Activated T-helper 9 cell treated with anti-CD3 and anti-CD28 coated beads, Interleukin-2, amount 50 U/mL, for 16 hours (primary cell): ENCODE results near the gene CTU2.
A peak's percentile ranks its signal among the peaks of the same experiment; 100 is the strongest.

Source experiments
- DNase-seq: peaks from one replicate; pipeline ENCODE4 v3.0.0-alpha.2; 2020; ENCODE audit warnings: low read depth

The CTU2 gene

DNA sequence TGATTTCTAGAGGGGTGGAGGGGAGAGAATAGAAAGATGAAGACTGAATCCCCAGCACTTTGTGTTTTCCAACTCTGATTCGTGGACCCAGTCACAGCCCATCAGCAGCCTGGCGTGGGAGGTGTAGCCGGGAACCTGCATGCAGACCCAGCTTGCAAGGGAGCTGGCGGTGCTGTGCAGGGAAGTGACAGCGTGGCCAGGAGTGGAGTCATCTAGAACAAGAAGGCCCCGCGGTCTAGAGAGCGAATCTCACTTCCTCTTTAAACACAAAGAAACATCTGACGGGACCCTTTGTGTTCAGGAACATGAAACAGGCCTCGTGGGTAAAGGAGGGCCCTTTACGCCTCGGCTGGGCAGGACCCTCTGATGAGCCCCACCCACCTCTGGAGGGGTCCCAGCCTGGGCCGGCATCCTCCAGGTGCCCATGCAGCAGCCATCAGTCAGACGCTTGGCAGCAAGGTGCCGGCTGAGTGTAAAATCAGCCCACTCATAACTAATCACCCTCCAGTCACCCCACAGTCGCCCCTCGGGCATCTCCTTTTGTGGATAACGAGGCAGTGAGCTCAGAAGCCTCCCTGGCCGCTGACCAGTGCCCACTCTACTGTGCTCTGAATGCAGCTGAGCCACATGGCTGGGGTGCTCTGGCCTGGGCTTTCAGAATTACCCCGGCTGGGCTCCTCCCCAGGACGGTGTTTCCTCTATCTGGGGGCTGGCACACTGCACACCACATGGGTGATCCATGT, 24.4 kb upstream of the CTU2 start:
- peak; percentile 44 for DNase-seq

DNA sequence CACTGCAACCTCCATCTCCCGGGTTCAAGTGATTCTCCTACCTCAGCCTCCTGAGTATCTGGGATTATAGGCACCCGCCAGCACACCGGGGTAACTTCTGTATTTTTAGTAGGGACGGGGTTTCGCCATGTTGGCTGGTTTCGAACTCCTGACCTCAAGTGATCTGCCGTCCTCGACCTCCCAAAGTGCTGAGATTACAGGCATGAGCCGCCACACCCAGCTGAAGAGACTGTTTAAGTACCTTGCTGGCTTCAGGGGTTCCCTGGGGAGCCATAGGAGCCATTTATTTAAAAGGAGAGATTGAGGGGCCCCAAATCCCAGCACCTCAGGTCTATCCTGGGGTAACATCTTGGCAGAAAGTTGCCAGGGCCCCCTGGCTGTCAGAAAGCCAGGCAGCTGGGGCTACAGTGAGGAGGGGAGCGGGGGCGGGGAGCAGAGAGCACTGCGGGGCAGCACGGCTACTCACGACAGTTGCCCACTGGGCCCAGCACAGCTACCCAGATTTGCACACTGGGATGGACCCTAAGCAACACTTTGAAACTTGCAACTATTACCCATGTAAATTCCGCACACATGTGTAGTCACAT, 21.6 kb upstream of the CTU2 start:
- no peak for DNase-seq

- peak; percentile 46 for DNase-seq
Observed at GRCh38 chr16:88685156-88686061, 20.9 kb upstream of the CTU2 start.

DNA sequence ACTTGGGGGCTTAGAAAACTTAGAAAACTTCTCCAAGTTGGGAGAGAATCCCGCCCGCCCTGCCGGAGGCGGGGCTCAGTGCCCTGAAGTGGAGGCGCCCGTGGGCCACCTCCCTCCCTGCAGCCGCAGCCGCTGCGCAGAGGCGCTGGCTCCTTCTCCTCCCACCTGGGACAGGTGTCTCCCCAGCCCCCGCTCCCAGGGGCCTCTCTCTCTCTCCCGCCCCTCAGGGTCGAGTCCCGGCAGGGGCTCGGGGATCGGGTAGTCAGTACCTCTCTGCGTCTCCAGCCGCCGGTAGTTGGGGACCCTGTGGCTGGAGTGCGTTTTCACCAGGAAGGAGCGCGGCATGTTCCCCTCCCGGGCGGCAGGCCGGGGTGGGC, 20.3 kb upstream of the CTU2 start:
- DNase-seq: no peak

GRCh38 chr16:88686439-88687253, 19.7 kb upstream of the CTU2 start, which contains the start of gene SNAI3:
TSS of gene SNAI3 (minus strand) at chr16:88686507. CDS start at chr16:88686406, 101 bp downstream.
- peak; percentile 84 for DNase-seq

- DNase-seq: no peak
Observed at GRCh38 chr16:88687254-88687576, 19.1 kb upstream of the CTU2 start.

DNA sequence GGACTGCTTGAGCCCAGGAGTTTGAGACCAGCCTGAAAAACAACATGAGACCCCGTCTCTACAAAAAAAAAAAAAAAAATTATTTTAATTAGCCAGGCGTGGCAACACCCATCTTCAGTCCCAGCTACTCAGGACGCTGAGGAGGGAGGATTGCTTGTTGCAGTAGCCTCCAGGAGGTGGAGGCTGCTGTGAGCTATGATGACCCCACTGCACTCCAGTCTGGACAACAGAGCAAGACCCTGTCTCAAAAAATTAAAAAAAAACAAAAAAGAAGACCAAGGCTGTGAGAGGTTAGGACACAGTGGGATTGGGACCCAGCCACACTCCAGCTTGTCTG, 18.7 kb upstream of the CTU2 start:
- no peak for DNase-seq

DNA sequence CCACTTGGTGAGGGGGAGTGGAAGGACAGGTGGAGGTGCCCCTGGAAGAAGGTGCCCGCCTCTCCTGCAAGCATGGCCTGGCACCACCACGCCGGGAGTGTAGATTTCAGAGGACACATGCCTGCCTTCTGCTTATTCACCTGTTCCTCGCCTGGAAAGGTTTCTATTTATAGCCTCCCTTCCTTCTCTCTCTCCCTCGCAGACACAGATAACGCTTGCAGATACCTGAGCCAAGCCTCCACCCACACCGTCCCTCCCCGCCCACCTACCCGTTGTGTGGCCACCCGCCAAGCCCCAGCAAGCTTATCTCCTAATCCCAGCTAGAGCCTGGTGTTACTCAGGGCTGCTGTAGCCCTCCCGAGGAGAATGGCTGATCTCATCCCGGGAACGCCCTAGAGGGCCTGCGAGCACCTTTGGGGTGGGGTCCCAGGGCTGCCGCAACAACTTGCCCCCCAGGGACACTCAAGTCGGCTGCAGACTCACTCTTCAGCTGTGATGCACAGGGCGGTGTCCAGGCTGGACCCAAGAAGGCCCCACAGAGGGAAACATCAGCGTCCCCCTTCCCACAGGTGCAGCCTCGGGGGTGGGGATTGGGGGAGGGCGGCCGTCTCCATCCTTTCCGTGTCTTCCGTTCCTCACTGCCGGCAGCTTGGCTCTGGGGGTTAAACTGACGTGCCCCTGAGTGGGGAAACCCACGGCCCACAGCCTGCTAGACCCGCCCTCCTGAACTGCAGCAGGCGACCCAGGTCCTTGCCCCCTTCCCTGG, 18.1 kb upstream of the CTU2 start:
- no peak for DNase-seq

GRCh38 chr16:88690341-88691128, 15.8 kb upstream of the CTU2 start:
- DNase-seq: no peak

DNA sequence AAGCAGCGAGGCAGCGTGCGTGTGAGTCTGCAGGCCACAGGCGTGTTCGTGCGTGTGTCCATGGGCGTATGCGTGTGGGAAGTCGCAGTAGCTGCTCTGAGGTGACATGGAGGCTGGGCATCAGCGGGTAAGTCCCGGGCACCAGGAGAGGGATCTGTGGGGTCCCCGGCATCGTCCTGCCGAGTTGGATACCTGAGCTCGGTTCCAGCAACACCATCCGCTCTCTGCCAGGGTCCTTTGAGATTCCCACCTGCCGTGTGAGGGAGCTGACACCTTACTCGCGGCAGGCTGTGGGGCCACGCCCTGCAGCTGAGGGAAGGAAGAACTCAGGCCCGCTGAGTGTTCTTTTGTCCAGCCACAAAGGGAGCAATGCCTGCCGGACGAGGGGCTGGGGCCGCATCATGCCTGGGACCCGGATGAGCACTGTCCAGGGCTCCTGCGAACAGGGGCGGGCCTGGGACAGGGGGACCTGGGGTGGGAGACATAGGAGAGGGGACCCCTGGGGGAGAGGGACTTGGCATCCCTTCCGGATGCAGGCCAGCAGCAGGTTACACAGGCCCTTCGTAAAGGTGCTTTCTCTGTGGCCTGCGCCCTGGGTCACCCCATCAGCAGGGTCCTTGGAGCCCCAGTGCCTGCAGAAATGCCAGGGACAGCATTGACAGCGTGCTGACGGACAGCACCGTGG, 15.0 kb upstream of the CTU2 start:
- no peak for DNase-seq

DNA sequence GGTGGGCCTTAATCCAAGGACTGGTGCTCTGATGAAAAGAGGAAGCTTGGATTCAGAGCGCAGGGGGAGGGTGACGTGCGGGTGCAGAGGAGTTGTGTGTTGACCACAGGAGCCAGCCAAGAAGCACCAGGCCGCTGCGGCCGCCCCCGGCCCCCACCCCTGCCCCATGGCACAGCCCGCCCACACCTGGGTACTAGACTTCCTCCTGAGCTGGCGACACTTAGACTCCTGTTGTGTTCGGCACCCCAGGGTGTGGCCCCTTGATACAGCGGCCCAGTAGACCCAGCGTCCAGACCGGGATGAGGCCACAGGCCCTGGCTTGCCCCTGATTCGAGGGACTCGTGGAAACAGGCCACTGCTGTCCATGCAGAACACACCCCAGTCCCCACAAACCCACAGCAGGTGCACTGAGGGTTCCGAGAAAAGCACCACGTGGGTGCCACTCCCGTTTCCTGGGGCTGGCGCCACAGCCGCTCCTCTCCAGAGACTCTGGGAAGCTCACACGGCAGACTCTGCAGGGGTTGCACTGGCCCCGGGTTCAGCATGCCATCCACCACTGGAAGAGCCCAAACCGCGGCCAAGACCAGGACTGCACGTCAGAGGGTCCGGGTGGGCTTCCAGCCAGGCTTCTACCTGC, 14.3 kb upstream of the CTU2 start:
- no peak for DNase-seq

DNA sequence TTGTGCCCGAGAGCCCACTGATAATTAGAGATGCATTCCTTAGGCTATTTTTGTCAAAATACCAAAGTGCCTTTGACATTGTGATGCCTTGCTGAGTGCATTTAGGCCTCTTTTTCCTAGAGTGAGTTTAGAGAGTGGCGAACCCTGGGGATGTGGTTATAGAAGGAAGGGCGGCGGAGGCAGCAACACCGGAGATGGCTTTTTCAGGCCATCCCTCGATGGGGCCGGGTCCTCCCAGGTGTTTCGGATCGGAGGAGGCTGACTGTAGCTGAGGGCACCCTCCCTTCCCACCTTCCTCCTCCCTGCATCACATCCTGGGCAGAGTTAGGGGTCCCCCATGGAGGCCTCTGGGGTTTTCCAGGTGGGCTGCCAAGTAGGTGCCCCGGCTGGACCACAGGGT, 13.4 kb upstream of the CTU2 start:
- no peak for DNase-seq

GRCh38 chr16:88693420-88694177, 12.7 kb upstream of the CTU2 start:
- no peak for DNase-seq

DNA sequence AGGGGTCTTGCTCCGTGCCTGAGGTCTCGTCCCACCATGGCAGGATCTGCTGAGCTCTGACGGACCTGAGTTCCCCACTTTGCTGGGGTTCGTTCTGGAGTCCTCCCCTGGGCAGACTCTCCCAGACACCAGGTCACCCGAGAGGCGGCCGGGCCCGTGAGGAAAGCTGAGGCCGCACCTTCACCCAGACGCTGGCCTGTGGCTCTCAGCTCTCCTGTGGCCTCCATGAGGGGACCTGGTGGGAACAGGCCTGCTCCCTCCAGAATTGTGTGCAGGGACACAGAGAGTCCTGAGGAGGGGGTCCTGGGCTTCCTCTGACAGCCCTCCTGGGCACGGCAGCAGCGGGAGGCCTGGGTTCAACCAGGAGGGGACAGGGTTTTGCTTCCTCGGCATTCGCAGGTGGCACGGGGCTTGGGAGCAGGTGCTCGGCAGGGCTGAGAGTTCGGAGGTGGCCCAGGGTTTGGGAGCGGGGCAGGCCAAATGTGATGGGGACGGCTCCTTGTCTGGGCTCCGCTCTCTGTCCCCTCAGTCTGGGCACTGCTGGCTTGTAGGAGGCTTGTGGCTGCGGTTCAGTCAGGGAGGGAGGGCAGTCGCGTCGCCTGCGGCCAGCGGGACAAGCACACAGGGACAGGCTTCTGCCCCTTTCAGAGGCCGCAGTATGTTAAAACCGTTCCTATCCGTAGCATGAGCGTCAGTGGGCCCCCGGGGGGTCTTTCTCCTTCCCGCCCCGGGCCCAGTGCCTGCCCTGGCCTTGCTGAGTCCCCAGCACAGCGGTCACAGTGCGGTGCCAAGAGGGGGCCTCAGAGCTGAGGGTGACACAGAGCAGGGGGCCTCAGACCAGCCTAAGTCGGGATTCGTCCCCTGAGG, 11.8 kb upstream of the CTU2 start:
- DNase-seq: no peak

- no peak for DNase-seq
Observed at GRCh38 chr16:88695218-88695617, 11.1 kb upstream of the CTU2 start.

DNA sequence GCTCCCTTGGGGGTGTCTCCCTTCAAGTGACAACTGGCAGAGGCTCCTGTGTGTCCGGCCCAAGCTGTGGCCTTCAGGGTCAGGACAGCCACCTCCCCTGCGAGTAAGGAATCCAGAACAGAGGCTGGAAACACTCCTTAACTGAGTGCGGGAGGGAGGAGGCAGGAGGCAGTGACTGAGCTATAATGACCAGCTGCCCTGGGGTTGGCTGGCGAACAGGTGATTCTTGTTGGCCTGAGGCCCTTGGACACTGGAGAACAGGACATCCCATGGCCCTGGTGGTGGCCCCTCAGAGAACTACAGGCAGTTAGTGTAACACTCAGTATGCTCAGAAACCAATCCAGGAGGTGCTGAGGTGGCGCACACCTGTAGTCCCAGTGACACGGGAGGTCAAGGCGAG, 10.6 kb upstream of the CTU2 start:
- no peak for DNase-seq

DNA sequence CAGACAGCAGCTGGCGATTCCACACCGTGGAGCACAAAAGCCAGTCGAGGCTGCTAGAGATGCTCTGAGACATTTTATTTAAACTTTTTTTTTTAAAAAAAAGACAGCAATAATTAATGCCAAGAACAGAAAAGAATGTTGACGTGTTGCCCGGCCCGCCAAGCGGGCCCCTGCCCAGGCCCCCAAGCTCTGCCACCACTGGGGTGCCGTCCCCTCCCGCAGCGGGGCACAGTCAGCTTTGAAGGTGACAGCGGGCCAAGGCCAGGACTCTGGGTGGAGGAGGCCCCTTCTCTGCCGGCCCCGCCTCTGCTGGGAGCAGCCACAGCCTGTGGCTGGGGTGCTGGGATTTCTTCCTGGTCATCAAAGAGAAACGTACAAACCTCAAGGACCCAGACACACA, 9.9 kb upstream of the CTU2 start:
- no peak for DNase-seq
